HEK293 (cell line): ENCODE data around the gene ASB10.

Experiments
- CTCF ChIP-seq: fragments of 450-650 bp; formaldehyde crosslinking; IDR thresholded peaks from 2 replicates; pipeline ENCODE4 v1.5.1; 2016; ENCODE audit warnings: missing biosample characterization, missing genetic modification characterization
- KLF7 ChIP-seq: fragments of 450-650 bp; formaldehyde crosslinking; IDR thresholded peaks from 2 replicates; pipeline ENCODE4 v1.5.1; 2016; ENCODE audit warnings: missing biosample characterization, missing genetic modification characterization, borderline replicate concordance
- KLF9 ChIP-seq: fragments of 450-650 bp; formaldehyde crosslinking; IDR thresholded peaks from 2 replicates; pipeline ENCODE4 v1.5.1; 2016; ENCODE audit warnings: missing biosample characterization, missing genetic modification characterization, low read depth
- PATZ1 ChIP-seq: fragments of 450-650 bp; formaldehyde crosslinking; IDR thresholded peaks from 2 replicates; pipeline ENCODE4 v1.5.1; 2016; ENCODE audit warnings: missing biosample characterization, missing genetic modification characterization
- PBX3 ChIP-seq: sonication (generic); formaldehyde crosslinking; IDR thresholded peaks from 2 replicates; pipeline ENCODE4 v1.8.1; 2022; ENCODE audit warnings: mild to moderate bottlenecking, moderate library complexity, missing genetic modification reagents
- PRDM6 ChIP-seq: fragments of 450-650 bp; formaldehyde crosslinking; IDR thresholded peaks from 2 replicates; pipeline ENCODE4 v1.5.1; 2017; ENCODE audit warnings: missing biosample characterization, missing genetic modification characterization
- YY2 ChIP-seq: fragments of 450-650 bp; formaldehyde crosslinking; IDR thresholded peaks from 2 replicates; pipeline ENCODE4 v1.5.1; 2016; ENCODE audit warnings: missing biosample characterization, missing genetic modification characterization
- ZBTB11 ChIP-seq: fragments of 450-650 bp; formaldehyde crosslinking; conservative IDR thresholded peaks from 2 replicates; pipeline ENCODE4 v1.5.1; 2016; ENCODE audit warnings: low read depth, missing biosample characterization, missing genetic modification characterization
- ZBTB48 ChIP-seq: fragments of 450-650 bp; formaldehyde crosslinking; IDR thresholded peaks from 2 replicates; pipeline ENCODE4 v1.5.1; 2016; ENCODE audit warnings: missing biosample characterization, missing genetic modification characterization
- ZNF140 ChIP-seq: fragments of 450-650 bp; formaldehyde crosslinking; IDR thresholded peaks from 2 replicates; pipeline ENCODE4 v1.5.1; 2016; ENCODE audit warnings: missing biosample characterization, missing genetic modification characterization
- ZNF155 ChIP-seq: fragments of 450-650 bp; formaldehyde crosslinking; IDR thresholded peaks from 2 replicates; pipeline ENCODE4 v1.5.1; 2016; ENCODE audit warnings: missing biosample characterization, missing genetic modification characterization
- ZNF184 ChIP-seq: fragments of 450-650 bp; IDR thresholded peaks from 2 replicates; pipeline ENCODE4 v1.5.1; 2018; ENCODE audit warnings: missing biosample characterization, mild to moderate bottlenecking, missing genetic modification characterization
- ZNF221 ChIP-seq: fragments of 450-650 bp; formaldehyde crosslinking; IDR thresholded peaks from 2 replicates; pipeline ENCODE4 v1.5.1; 2017; ENCODE audit warnings: missing biosample characterization, missing genetic modification characterization, borderline replicate concordance
- ZNF416 ChIP-seq: fragments of 450-650 bp; formaldehyde crosslinking; IDR thresholded peaks from 2 replicates; pipeline ENCODE4 v1.5.1; 2016; ENCODE audit warnings: missing biosample characterization, missing genetic modification characterization
- ZNF423 ChIP-seq: fragments of 450-650 bp; formaldehyde crosslinking; IDR thresholded peaks from 2 replicates; pipeline ENCODE4 v1.5.1; 2016; ENCODE audit warnings: missing biosample characterization, missing genetic modification characterization
- ZNF449 ChIP-seq: fragments of 450-650 bp; formaldehyde crosslinking; IDR thresholded peaks from 2 replicates; pipeline ENCODE4 v1.5.1; 2017; ENCODE audit warnings: missing biosample characterization, mild to moderate bottlenecking, missing genetic modification characterization, moderate library complexity
- ZNF513 ChIP-seq: fragments of 450-650 bp; IDR thresholded peaks from 2 replicates; pipeline ENCODE4 v1.5.1; 2018; ENCODE audit warnings: missing biosample characterization, missing genetic modification characterization
- ZNF521 ChIP-seq: fragments of 450-650 bp; formaldehyde crosslinking; IDR thresholded peaks from 2 replicates; pipeline ENCODE4 v1.5.1; 2017; ENCODE audit warnings: missing biosample characterization, mild to moderate bottlenecking, missing genetic modification characterization
- ZNF555 ChIP-seq: fragments of 450-650 bp; formaldehyde crosslinking; conservative IDR thresholded peaks from 2 replicates; pipeline ENCODE4 v1.5.1; 2017; ENCODE audit warnings: missing biosample characterization, mild to moderate bottlenecking, missing genetic modification characterization, inconsistent platforms
- ZNF600 ChIP-seq: fragments of 450-650 bp; formaldehyde crosslinking; IDR thresholded peaks from 2 replicates; pipeline ENCODE4 v1.5.1; 2016; ENCODE audit warnings: missing biosample characterization, missing genetic modification characterization
- ZNF624 ChIP-seq: fragments of 450-650 bp; formaldehyde crosslinking; IDR thresholded peaks from 2 replicates; pipeline ENCODE4 v1.5.1; 2017; ENCODE audit warnings: missing biosample characterization, missing genetic modification characterization
- ZNF776 ChIP-seq: fragments of 450-650 bp; formaldehyde crosslinking; IDR thresholded peaks from 2 replicates; pipeline ENCODE4 v1.5.0; 2017; ENCODE audit warnings: missing biosample characterization, missing genetic modification characterization, borderline replicate concordance
- ZNF843 ChIP-seq: fragments of 450-650 bp; formaldehyde crosslinking; IDR thresholded peaks from 2 replicates; pipeline ENCODE4 v1.5.1; 2016; ENCODE audit warnings: missing biosample characterization, missing genetic modification characterization

The ASB10 gene

GRCh38 chr7:151226875-151227782 is 40.1 kb upstream of the ASB10 start, which contains the start of gene ABCF2 (continued):
- no peak for TF ChIP-seq ZNF221
- no peak for TF ChIP-seq PRDM6 (tag by site-specific recombination)
- TF ChIP-seq ZNF140 (tag by site-specific recombination) = no peak
- TF ChIP-seq ZNF184 (tag by site-specific recombination) = no peak
- no peak for TF ChIP-seq ZNF449
- TF ChIP-seq ZNF776 = no peak
- TF ChIP-seq ZNF416 (tag by site-specific recombination) = no peak
- TF ChIP-seq KLF7 (tag by site-specific recombination) = 0 out of 2 replicates have a peak, but pooled peaks have one; percentile 42
- TF ChIP-seq ZNF843 (tag by site-specific recombination) = 0 out of 2 replicates have a peak, but pooled peaks have one; percentile 13
- TF ChIP-seq ZNF513 (tag by site-specific recombination) = no peak
- no peak for TF ChIP-seq ZNF555 (tag by site-specific recombination)
- TF ChIP-seq ZNF423 (tag by site-specific recombination) = no peak
- peak; percentile 86 for TF ChIP-seq ZBTB48 (tag by site-specific recombination)
- TF ChIP-seq CTCF (tag by site-specific recombination) = peak; percentile 66; the same call in 1 of the 2 replicates
- peak; percentile 77 for TF ChIP-seq PATZ1 (tag by site-specific recombination)
- TF ChIP-seq ZNF624 (tag by site-specific recombination) = no peak
- TF ChIP-seq ZNF521 (tag by site-specific recombination) = no peak
- no peak for TF ChIP-seq ZNF155
- TF ChIP-seq ZNF600 = peak; percentile 79; the same call in 1 of the 2 replicates
- no peak for TF ChIP-seq YY2
- TF ChIP-seq ZBTB11 (tag by site-specific recombination) = peak; percentile 83
- no peak for TF ChIP-seq PBX3
- TF ChIP-seq KLF9 (tag by site-specific recombination) = peak; percentile 45; the same call in 1 of the 2 replicates
